ENCODE data around the gene SH2D3C. TPM values are rescaled to one million over a fixed set of nuclear protein-coding genes. Genes with fewer than 3 reads are reported as not detected.
"Not testable (repeated sequence)": the region's sequence is repeated elsewhere in the genome, so short reads cannot be mapped to it uniquely, and the experiment has no call there.

SH2D3C gene
- total and polyA plus RNA-seq, 10 of the 15 experiments (the other 5 are each of a cell fraction or from before 2014, with no cell fraction given) = 1.2 to 23.5 (median 16.2) TPM

DNA sequence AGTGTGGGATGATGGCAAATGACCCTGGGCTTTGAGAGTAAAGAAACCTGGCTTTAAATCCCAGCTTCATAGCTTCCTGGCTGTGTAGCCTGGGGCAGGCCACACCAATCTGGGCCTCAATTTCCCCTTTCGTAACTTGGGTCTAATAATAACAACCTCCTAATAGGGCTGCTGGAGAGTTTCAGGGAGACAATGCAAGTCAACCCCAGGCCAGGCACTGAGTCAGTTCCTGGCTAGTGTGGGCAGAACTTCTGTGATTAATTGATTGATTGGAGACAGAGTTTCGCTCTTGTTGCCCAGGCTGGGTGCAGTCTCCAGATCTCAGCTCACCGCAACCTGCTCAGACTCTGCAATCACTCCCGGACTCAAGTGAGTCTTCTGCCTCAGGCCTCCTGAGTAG lies 3.3 kb upstream of the SH2D3C start:
- POLR2A ChIA-PET = interaction anchor here (0.6 to 3.6 kb wide), 4 partner anchors 12 to 134 kb away, joined by 3 to 42 read pairs (median 7); partner anchors contain the start of gene FPGS
- no peak overlapping the region for H3K4me2 ChIP-seq (ENCODE audit: control insufficient read depth, insufficient read depth)
- in situ Hi-C loops (cut with MboI) = no loop called here
- H3K4me3 ChIP-seq = no peak overlapping the region
- no peaks in the 10 kb centered on the region for H3K27me3 ChIP-seq (replicated peaks in 1 of 2; ENCODE audit: control insufficient read depth in 2 of 2, insufficient read depth in 2 of 2, low read length in 1 of 2)
- H3K27ac ChIP-seq (ENCODE audit: control insufficient read depth, insufficient read depth) = no peak overlapping the region
- H2AFZ ChIP-seq (ENCODE audit: control insufficient read depth, low read depth, low read length) = no peak overlapping the region
- RAD21 ChIA-PET (ENCODE audit: unreplicated experiment) = interaction anchor here (5.1 kb wide), 1 partner anchor 13 kb away, joined by 61 read pairs; no protein-coding TSS in a partner anchor
- H4K20me1 ChIP-seq (ENCODE audit: control insufficient read depth, insufficient read depth) = no peaks in the 10 kb centered on the region
- FAIRE-seq (no peak), ATAC-seq (no peak), DNase-seq (ENCODE audit: low read depth, low spot score) (no peak)
- BruUV-seq (replicated peaks) = no TSS peak
- H3K36me3 ChIP-seq (ENCODE audit: control insufficient read depth in 2 of 2, insufficient read depth in 2 of 2, low read length in 1 of 2) = no peaks in the 10 kb centered on the region
- no peak overlapping the region for H3K9ac ChIP-seq (ENCODE audit: control insufficient read depth, insufficient read depth, low read length)
- peaks cover 36% of the 10 kb centered on the region for H3K79me2 ChIP-seq (ENCODE audit: control insufficient read depth, insufficient read depth, low read length)
- H3K9me3 ChIP-seq (replicated peaks; ENCODE audit: control insufficient read depth, insufficient read depth, low read length) = no peaks in the 10 kb centered on the region
- intact Hi-C loops (cut with micrococcal nuclease; ENCODE audit: unreplicated experiment) = loop anchor here (10.0 kb wide), 1 partner anchor 283 kb away; the partner anchor contains the start of genes NAIF1 and SLC25A25
- TF ChIP-seq, protein P1, sequence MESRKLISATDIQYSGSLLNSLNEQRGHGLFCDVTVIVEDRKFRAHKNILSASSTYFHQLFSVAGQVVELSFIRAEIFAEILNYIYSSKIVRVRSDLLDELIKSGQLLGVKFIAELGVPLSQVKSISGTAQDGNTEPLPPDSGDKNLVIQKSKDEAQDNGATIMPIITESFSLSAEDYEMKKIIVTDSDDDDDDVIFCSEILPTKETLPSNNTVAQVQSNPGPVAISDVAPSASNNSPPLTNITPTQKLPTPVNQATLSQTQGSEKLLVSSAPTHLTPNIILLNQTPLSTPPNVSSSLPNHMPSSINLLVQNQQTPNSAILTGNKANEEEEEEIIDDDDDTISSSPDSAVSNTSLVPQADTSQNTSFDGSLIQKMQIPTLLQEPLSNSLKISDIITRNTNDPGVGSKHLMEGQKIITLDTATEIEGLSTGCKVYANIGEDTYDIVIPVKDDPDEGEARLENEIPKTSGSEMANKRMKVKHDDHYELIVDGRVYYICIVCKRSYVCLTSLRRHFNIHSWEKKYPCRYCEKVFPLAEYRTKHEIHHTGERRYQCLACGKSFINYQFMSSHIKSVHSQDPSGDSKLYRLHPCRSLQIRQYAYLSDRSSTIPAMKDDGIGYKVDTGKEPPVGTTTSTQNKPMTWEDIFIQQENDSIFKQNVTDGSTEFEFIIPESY (IDR thresholded peaks at IDR 0.05) = no peak
- TF ChIP-seq, protein P2, sequence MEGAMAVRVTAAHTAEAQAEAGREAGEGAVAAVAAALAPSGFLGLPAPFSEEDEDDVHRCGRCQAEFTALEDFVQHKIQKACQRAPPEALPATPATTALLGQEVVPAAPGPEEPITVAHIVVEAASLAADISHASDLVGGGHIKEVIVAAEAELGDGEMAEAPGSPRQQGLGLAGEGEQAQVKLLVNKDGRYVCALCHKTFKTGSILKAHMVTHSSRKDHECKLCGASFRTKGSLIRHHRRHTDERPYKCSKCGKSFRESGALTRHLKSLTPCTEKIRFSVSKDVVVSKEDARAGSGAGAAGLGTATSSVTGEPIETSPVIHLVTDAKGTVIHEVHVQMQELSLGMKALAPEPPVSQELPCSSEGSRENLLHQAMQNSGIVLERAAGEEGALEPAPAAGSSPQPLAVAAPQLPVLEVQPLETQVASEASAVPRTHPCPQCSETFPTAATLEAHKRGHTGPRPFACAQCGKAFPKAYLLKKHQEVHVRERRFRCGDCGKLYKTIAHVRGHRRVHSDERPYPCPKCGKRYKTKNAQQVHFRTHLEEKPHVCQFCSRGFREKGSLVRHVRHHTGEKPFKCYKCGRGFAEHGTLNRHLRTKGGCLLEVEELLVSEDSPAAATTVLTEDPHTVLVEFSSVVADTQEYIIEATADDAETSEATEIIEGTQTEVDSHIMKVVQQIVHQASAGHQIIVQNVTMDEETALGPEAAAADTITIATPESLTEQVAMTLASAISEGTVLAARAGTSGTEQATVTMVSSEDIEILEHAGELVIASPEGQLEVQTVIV (IDR thresholded peaks at IDR 0.05; ENCODE audit: borderline replicate concordance, partially characterized antibody) = no peak
- no peak for TF ChIP-seq MEF2B (IDR thresholded peaks at IDR 0.05; ENCODE audit: partially characterized antibody, poor library complexity, severe bottlenecking)
- no peak for TF ChIP-seq KDM1A (IDR thresholded peaks at IDR 0.05; ENCODE audit: borderline replicate concordance)
- no peak for TF ChIP-seq POLR2AphosphoS5 (IDR thresholded peaks at IDR 0.05; ENCODE audit: low read length)
- TF ChIP-seq, protein P3, sequence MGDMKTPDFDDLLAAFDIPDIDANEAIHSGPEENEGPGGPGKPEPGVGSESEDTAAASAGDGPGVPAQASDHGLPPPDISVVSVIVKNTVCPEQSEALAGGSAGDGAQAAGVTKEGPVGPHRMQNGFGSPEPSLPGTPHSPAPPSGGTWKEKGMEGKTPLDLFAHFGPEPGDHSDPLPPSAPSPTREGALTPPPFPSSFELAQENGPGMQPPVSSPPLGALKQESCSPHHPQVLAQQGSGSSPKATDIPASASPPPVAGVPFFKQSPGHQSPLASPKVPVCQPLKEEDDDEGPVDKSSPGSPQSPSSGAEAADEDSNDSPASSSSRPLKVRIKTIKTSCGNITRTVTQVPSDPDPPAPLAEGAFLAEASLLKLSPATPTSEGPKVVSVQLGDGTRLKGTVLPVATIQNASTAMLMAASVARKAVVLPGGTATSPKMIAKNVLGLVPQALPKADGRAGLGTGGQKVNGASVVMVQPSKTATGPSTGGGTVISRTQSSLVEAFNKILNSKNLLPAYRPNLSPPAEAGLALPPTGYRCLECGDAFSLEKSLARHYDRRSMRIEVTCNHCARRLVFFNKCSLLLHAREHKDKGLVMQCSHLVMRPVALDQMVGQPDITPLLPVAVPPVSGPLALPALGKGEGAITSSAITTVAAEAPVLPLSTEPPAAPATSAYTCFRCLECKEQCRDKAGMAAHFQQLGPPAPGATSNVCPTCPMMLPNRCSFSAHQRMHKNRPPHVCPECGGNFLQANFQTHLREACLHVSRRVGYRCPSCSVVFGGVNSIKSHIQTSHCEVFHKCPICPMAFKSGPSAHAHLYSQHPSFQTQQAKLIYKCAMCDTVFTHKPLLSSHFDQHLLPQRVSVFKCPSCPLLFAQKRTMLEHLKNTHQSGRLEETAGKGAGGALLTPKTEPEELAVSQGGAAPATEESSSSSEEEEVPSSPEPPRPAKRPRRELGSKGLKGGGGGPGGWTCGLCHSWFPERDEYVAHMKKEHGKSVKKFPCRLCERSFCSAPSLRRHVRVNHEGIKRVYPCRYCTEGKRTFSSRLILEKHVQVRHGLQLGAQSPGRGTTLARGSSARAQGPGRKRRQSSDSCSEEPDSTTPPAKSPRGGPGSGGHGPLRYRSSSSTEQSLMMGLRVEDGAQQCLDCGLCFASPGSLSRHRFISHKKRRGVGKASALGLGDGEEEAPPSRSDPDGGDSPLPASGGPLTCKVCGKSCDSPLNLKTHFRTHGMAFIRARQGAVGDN (IDR thresholded peaks at IDR 0.05) = no peak
- peaks cover 49% of the 10 kb centered on the region for H3K4me1 ChIP-seq (ENCODE audit: control insufficient read depth, insufficient read depth, low read length)
- SMC1A ChIA-PET (ENCODE audit: uncharacterized antibody, unreplicated experiment) = interaction anchor here (1.0 to 4.9 kb wide), 5 partner anchors 11 to 129 kb away, joined by 3 to 26 read pairs (median 5); partner anchors contain the start of gene TOR2A
- CTCF ChIA-PET = interaction anchor here (1.5 to 5.1 kb wide), 3 partner anchors 12 to 161 kb away, joined by 3 to 75 read pairs (median 5); no protein-coding TSS in a partner anchor
- WGBS (ENCODE audit: insufficient coverage, insufficient replicate concordance, low lambda C conversion rate, missing lambda C conversion rate) = 77% methylated on average over 4 of the region's 4 CpGs

DNA sequence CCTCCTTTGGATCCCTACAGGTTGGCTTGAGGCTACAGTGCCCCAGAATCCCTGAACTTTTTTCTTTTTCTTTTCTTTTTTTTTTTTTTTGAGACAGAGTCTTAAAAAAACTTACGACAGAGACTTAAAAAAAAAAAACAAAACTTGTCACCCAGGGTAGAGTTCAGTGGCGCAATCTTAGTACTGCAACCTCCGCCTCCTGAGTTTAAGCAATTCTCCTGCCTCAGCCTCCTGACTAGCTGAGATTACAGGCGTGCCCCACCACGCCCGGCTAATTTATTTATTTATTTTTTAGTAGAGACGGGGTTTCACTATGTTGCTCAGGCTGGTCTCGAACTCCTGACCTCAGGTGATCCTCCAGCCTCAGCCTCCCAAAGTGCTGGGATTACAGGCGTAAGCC lies 2.4 kb upstream of the SH2D3C start:
- H3K27ac ChIP-seq (ENCODE audit: control insufficient read depth, insufficient read depth); DNase-seq (ENCODE audit: low read depth, low spot score); H4K20me1 ChIP-seq (ENCODE audit: control insufficient read depth, insufficient read depth); H2AFZ ChIP-seq (ENCODE audit: control insufficient read depth, low read depth, low read length); FAIRE-seq; H3K9ac ChIP-seq (ENCODE audit: control insufficient read depth, insufficient read depth, low read length); H3K36me3 ChIP-seq (ENCODE audit: control insufficient read depth in 2 of 2, insufficient read depth in 2 of 2, low read length in 1 of 2); H3K4me3 ChIP-seq; H3K27me3 ChIP-seq (replicated peaks in 1 of 2; ENCODE audit: control insufficient read depth in 2 of 2, insufficient read depth in 2 of 2, low read length in 1 of 2); H3K9me3 ChIP-seq (replicated peaks; ENCODE audit: control insufficient read depth, insufficient read depth, low read length); BruUV-seq (replicated peaks); in situ Hi-C loops (cut with MboI); ATAC-seq; RAD21 ChIA-PET (ENCODE audit: unreplicated experiment); H3K4me2 ChIP-seq (ENCODE audit: control insufficient read depth, insufficient read depth): not testable (repeated sequence)
- intact Hi-C loops (cut with micrococcal nuclease; ENCODE audit: unreplicated experiment) = loop anchor here (10.0 kb wide), 1 partner anchor 284 kb away; the partner anchor contains the start of genes NAIF1 and SLC25A25
- peaks cover 36% of the 10 kb centered on the region for H3K79me2 ChIP-seq (ENCODE audit: control insufficient read depth, insufficient read depth, low read length)
- SMC1A ChIA-PET (ENCODE audit: uncharacterized antibody, unreplicated experiment) = interaction anchor here (1.2 kb wide), 1 partner anchor 46 kb away, joined by 3 read pairs; the partner anchor contains the start of gene TOR2A
- CTCF ChIA-PET = interaction anchor here (0.6 kb wide), 1 partner anchor 46 kb away, joined by 3 read pairs; the partner anchor contains the start of gene TOR2A
- POLR2A ChIA-PET = interaction anchor here (2.6 to 3.6 kb wide), 2 partner anchors 11 to 125 kb away, joined by 11 to 42 read pairs; no protein-coding TSS in a partner anchor
- H3K4me1 ChIP-seq (ENCODE audit: control insufficient read depth, insufficient read depth, low read length) = peaks cover 49% of the 10 kb centered on the region
- 98% methylated on average over 7 of the region's 9 CpGs for WGBS (ENCODE audit: insufficient coverage, insufficient replicate concordance, low lambda C conversion rate, missing lambda C conversion rate)

Measured in GM12878 (cell line).